GM18868 (cell line): ENCODE data around the gene CMC1.

ENCODE experiments used
- ATAC-seq: cut with Tn5 transposase; IDR thresholded peaks from one replicate; pipeline ENCODE4 v1.9.1; 2021; ENCODE audit warnings: mild to moderate bottlenecking, moderate library complexity; ENCODE audit not compliant: unreplicated experiment

Gene CMC1

DNA sequence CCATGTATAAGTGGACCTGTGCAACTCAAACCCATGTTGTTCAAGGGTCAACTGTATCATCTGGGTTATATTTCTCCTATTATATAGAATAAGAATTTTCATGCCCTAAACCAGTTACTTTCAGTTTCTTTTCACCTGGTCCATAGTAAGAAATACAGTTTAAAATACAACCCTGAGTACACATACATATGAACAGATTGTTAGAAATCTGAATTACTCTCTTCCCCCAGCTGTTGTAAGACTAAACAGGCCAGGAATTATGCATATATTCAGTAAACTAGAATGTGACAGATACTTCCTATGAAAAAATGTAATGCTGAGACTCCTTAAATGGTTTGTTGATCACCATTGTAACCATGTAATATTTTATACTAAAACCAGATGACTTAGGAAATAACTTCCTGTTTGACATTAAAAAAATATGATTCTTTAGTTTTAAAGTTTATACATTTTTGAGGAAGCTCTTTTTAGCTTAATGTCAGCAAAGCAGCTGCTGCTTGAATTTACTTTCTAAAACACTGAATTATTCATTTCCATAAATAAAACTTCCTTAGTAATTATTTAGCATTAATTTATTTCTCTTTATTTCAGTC is 54.6 kb downstream of the CMC1 start:
- ATAC-seq: no peak

- ATAC-seq: no peak
Measured at GRCh38 chr3:28299705-28300104, 58.3 kb downstream of the CMC1 start.

GRCh38 chr3:28300345-28300962 is 59.0 kb downstream of the CMC1 start:
- no peak for ATAC-seq

GRCh38 chr3:28301688-28302087 is 60.3 kb downstream of the CMC1 start:
- ATAC-seq: no peak

DNA sequence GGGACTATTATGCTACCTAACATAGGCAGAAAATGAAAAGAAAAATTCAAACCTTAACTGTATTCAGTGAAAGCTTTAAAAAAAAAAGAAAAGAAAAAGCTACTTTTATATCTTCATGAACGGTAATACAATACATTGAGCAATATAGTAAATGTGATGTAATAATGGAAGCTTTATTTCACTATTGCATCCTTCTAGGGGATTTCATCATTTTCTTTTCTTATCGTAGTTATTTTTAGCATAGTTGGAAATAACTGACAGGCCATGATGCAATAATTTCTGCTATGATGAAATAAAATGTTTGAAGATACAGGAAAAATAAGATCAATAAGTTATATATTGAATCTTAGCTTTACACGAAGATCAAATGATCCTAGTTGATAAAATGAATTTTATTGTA is 66.8 kb downstream of the CMC1 start:
- no peak for ATAC-seq

DNA sequence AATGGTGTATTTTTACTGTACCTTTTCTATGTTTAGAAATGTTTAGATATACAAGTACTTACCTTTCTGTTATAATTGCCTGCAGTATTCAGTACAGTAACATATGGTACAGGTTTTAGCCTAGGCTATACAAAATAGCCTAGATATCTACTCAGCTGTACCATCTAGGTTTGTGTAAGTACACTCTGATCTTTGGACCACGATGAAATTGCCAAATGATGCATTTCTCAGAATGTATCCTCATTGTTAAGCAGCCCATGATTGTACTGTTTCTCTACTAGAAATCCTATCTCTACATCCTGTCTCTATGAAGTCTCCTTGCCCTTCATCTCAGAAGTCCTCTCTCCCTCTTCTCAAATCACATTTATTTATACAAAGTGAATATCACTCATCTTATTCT is 74.3 kb downstream of the CMC1 start:
- no peak for ATAC-seq

DNA sequence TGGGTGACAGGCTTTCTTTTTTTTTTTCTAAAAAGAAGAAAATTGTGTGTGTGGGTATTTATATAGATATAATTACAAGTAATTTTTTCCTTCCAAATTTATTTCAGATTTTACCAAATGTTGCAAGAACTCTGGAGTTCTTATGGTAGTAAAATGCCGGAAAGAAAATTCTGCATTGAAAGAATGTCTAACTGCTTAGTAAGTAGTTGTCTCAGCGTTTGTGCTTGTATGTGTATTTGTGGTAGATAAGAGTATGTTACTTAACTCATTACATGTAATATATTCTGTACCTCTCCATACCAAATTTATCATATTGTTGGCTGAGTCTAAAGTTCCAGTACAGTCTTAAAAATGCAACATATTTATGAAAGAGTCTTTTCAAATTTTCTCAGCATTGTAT is 74.8 kb downstream of the CMC1 start:
- no peak for ATAC-seq

DNA sequence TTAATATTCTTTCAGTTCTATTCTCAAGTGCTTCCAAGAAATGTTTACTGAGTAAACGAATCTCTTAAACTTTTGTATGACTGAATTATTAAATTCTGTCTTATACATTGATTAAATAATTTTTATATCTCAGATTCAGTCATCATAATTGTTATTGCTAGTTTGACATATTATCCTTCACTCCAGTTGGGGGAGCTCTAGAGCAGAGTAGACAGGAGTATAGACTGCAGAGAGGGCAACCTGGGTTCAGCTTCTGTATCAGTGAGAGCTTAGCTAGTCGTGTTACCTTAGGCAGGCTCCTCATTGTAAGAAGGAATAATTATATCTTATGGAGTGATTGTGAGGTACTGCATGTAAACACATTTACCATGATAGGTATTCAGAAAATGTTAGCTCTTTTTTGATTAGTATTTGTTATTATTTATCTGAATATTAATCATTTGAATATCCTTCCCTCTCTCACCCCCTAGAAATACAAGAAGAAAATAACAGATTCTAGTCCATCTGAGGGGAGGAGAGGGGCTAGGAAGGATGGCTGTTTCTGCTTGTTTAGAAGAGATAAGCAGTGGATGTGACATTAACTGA is 76.1 kb downstream of the CMC1 start:
- peak; percentile 94 for ATAC-seq

DNA sequence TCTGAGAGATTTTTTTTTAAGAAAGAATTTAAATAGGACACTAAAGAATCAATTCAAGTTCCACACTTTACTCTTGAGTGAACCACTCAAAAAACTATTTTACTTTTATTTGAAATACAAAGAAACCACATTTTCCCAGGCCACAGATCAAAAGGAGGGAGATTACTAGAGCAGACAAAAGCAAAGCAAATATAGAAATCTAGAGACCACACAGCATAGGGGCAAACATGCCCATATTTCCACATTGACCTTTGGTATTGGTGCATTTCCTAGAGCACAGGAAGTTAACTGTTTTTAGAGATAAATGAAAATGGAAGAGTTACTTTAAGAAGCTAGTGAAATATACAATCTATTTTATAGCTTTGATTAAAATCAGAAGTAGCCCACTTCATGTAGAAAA is 79.6 kb downstream of the CMC1 start:
- no peak for ATAC-seq

DNA sequence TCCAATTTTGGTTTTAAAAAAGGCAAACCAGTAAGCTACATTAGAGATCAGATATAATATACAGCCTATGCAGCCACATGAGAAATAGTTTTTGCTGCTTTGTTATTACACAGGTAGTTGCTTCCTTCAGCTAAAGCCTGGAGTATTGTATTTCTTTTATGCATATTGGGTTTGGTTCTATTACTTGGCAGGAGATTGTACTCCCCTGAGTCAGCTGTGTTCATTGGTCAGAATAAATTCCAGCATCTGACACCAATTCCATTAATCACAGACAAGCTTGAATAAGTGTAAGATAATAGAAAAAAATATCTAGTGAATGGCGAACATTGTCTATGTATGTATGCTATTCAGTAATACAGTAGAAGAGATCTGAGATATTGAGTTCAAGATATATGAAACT is 81.0 kb downstream of the CMC1 start:
- no peak for ATAC-seq

- peak; percentile 84 for ATAC-seq
Measured at GRCh38 chr3:28326458-28326926, 85.1 kb downstream of the CMC1 start.

DNA sequence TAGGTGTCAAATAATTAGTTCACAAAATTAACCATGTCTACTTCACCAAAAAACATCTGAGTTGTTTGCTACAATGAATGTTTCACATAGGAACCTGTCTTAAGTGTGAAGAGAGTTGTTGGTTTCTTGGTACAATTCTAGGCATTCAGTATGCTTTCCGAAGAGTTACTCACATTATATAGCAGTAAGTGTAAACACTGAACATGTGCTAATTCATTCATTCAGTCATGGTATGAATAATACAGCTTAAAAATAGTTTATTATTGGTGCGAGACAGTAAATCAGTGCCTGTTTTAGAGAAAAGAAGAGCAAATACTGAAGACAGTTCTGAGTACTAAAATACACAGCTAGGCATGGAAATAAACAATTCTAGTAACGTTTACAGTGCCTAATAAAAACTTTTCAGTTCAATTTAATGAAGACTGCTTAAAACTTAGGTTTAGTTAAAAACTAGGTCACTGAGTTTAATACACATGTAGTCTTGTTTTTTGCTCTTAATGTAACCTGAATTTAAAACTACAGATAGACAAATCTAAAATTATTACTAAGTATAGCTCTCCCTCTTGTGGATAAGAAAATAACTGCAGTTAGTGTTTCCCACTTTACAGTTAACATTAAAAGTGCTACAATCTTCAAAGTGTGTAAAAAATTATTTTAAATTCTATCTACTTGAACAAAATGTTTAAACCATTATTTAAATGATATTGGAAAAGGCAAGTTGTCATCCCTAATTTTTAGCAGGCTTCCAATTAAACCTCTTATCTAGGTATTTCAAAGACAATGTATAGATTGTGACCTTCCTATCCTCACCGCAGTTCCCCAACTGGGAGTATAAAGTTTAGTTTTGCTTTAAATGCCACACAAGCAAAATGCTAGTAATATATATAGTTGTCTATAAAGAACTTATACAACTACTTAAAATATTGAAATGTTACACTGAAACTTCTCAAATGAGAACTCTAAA is 87.1 kb downstream of the CMC1 start:
- ATAC-seq: peak; percentile 27

DNA sequence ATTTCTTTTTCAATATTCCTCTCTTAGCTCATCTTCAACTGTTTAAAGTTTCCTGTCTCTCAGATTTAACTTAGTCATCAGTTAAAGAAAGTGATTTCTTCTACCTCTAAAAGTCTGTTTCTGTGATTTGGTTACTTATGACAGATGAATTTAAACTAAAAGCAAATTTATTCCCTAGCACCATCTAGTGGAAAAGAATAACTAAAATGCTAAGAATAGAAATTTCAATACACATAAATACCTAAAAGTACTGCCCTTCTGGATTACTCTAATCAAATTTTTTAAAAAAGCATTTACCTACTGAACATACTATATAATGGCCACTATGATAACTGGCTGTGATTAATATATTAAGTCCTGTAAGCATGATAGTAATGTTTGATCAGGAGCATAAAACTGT is 93.1 kb downstream of the CMC1 start:
- no peak for ATAC-seq

DNA sequence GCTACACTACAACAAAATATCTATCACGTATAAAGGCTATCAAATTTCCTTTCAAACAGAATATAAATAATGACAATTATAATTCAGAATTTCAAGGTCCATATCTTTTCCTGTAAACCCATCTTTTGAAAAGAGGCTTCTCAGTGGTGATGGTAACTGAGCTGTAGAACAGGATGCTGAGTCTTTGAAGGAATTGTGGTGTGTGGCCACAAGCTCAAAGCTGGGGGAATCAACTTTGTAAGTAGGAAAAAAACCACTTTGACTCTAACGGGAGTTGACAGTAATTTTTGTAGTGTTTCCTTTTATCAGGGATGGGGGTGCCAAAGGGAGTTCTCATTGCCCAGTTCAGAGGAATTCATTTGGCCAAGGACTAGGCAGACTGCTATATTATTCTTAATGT is 93.8 kb downstream of the CMC1 start:
- no peak for ATAC-seq

DNA sequence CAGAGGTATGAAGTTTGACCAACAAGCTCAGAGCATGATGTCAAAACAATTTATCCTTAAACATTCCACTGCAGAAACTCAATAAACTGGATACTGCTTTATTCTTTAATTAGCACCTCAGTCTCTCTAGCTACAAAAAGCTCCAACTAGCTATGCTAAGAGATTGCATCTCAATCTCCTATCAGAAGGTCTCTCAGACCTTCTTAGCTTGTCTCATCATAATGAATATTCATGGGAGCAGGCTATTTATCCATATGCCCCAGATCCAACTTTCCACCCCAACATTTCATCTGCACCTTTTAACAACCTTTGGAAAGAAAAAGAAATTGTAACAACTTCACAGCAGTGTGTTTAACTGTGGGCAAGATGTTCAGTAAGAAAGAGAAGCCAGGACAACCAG is 95.8 kb downstream of the CMC1 start:
- ATAC-seq: no peak

DNA sequence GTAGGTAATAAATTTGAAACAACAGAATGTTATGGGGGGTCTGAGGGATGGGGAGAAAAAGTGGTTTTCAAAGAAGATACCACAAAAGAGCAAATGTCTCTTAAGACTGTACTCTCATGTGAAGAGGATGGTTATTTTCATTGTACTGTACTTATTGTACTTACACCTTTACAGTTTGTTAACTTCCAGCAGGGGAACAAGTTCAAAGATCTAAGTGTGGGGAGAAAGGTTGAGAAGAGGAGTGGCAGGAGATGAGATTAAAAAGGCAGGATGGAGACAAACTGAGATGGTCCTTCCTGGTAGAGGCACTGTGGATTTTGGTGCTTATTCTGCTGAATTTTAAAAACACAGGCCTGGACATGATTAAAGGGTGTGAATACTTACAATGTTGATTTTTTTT is 101.7 kb downstream of the CMC1 start:
- ATAC-seq: no peak

- no peak for ATAC-seq
Measured at GRCh38 chr3:28345690-28346089, 104.3 kb downstream of the CMC1 start.

GRCh38 chr3:28347374-28348264 is 106.2 kb downstream of the CMC1 start:
- no peak for ATAC-seq

GRCh38 chr3:28348265-28348628 is 106.8 kb downstream of the CMC1 start:
- no peak for ATAC-seq

- peak; percentile 91 for ATAC-seq
Measured at GRCh38 chr3:28348629-28349468, 107.4 kb downstream of the CMC1 start, which contains the start of the genes AZI2 and ZCWPW2. AZI2 (minus strand) TSS chr3:28348824; CDS start chr3:28340617, 8,207 bp downstream. ZCWPW2 (plus strand) TSS chr3:28348721; CDS start chr3:28413069, 64,348 bp downstream.
